ENCODE measurements around the gene GPX1.
"Not testable (repeated sequence)": the region's sequence is repeated elsewhere in the genome, so short reads cannot be mapped to it uniquely, and the experiment has no call there.

The GPX1 gene

DNA sequence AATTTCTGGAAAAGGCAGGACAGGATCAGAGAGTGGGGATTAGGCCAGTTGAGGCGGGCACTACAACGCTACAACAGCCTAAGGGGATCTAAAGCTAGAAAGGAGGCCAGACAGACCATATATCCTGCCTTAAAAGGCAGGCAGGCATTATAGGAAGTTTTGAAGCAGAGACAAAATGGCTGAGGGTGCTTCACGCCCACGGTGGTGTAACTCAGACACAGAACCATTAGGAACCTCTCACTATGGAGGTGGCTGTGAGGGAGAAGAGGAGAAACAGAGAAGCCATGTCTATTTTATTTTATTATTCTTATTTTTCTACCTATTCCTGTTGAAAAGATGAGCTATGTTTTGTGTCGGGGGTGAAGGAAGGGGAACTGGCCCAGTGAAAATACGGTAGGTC, 16.2 kb downstream of the GPX1 start:
- H3K4me3 ChIP-seq (ENCODE audit: low read length in 2 of 2), result no peak overlapping the region
- no peaks in the 10 kb centered on the region for H3K9me3 ChIP-seq (ENCODE audit: control insufficient read depth in 2 of 2, low read length in 2 of 2)
- H3K4me1 ChIP-seq (ENCODE audit: control insufficient read depth in 2 of 2, insufficient read depth in 2 of 2, low read length in 2 of 2), result peaks cover 15 to 21% of the 10 kb centered on the region in 2 donors
- H3K27ac ChIP-seq (ENCODE audit: low read depth in 2 of 2, low read length in 2 of 2), result peak overlapping the region; percentile 10 to 38
- no peaks in the 10 kb centered on the region for H3K36me3 ChIP-seq (ENCODE audit: control insufficient read depth in 2 of 2, insufficient read depth in 2 of 2, low read length in 2 of 2)
- no peak overlapping the region for H3K9ac ChIP-seq (ENCODE audit: low read depth in 1 of 2, low read length in 2 of 2)
- H3K27me3 ChIP-seq (ENCODE audit: control insufficient read depth in 2 of 2, insufficient read depth in 2 of 2, low read length in 2 of 2), result no peaks in the 10 kb centered on the region

DNA sequence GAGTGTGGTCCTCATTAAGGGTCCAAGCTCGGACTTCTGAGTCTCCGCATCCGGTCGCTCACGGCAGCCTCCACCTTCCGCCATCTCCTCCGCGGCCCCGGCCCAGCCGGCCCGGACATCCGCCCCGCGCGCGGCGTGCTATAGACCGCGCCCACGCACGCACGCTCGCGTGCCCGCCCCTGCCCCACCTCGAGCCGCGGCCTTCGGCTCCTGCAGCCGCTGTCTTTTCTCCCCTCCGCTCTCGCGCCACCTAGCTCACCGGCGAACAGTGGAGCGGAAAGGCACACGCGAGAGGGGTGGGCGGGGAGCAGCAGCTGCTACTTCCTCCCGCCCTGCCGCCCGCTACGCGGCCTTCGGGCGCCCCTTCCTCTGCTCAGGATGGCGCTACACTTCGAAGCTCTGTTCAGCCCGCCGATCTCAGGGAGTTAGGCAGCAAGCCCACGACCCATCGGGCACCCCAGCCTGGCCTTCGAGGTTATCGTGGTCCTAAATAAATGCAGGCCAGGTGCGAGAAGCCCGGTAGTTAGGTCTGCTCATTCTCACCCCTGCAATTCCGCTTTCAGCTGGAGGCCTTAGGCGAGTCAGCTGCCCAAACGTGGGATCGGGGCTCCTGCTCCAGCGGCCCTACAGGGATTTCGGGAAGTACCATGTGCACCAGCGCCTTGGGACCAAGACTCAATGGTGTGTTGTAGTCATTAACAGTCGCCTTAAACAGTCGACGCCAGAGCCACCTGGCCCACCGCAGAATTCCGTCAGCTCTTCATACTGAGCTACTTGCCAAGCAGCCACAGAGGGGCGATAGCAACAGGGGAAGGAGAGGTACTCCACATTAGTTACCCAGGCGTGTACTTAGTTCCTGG, 18.0 kb downstream of the GPX1 start, which contains the start of gene USP4:
USP4 (minus strand) TSS at position 113 of the 860 bp plus-strand sequence; CDS start at position 84, 29 bp downstream.
- H3K27me3 ChIP-seq (ENCODE audit: control insufficient read depth in 2 of 2, insufficient read depth in 2 of 2, low read length in 2 of 2), result no peaks in the 10 kb centered on the region
- H3K9ac ChIP-seq (ENCODE audit: low read depth in 1 of 2, low read length in 2 of 2), result peak within 1 kb of the TSS; percentile 83 to 92
- peaks cover 4 to 7% of the 10 kb centered on the region in 2 donors for H3K36me3 ChIP-seq (ENCODE audit: control insufficient read depth in 2 of 2, insufficient read depth in 2 of 2, low read length in 2 of 2)
- H3K4me1 ChIP-seq (ENCODE audit: control insufficient read depth in 2 of 2, insufficient read depth in 2 of 2, low read length in 2 of 2), result peaks cover 15 to 19% of the 10 kb centered on the region in 2 donors
- peak within 1 kb of the TSS; percentile 81 to 82 for H3K4me3 ChIP-seq (ENCODE audit: low read length in 2 of 2)
- H3K9me3 ChIP-seq (ENCODE audit: control insufficient read depth in 2 of 2, low read length in 2 of 2), result no peaks in the 10 kb centered on the region
- H3K27ac ChIP-seq (ENCODE audit: low read depth in 2 of 2, low read length in 2 of 2), result peak within 1 kb of the TSS; percentile 96 to 98

DNA sequence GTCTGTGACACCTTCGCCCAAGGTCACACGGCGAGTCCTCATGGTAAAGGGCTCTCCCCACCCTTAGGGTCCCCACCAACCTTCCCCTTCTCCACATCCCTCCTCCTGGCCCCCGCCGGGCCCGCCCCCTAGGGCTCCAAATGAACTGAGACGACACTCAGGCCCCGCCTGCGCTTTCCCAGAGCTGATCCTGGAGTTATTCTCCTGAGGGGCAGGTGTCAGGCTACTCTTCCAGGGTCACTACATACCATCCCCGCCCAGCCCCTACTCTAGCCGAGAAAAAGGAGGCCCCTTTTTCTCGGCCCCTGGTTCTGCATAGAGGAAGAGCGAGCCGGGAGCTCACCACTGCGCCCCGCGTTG, 18.6 kb downstream of the GPX1 start:
- peaks cover 10 to 12% of the 10 kb centered on the region in 2 donors for H3K36me3 ChIP-seq (ENCODE audit: control insufficient read depth in 2 of 2, insufficient read depth in 2 of 2, low read length in 2 of 2)
- no peaks in the 10 kb centered on the region for H3K9me3 ChIP-seq (ENCODE audit: control insufficient read depth in 2 of 2, low read length in 2 of 2)
- H3K4me3 ChIP-seq (ENCODE audit: low read length in 2 of 2), result peak overlapping the region; percentile 81 to 82
- peak overlapping the region; percentile 96 to 98 for H3K27ac ChIP-seq (ENCODE audit: low read depth in 2 of 2, low read length in 2 of 2)
- peak overlapping the region; percentile 83 to 92 for H3K9ac ChIP-seq (ENCODE audit: low read depth in 1 of 2, low read length in 2 of 2)
- peaks cover 15 to 18% of the 10 kb centered on the region in 2 donors for H3K4me1 ChIP-seq (ENCODE audit: control insufficient read depth in 2 of 2, insufficient read depth in 2 of 2, low read length in 2 of 2)
- H3K27me3 ChIP-seq (ENCODE audit: control insufficient read depth in 2 of 2, insufficient read depth in 2 of 2, low read length in 2 of 2), result no peaks in the 10 kb centered on the region

DNA sequence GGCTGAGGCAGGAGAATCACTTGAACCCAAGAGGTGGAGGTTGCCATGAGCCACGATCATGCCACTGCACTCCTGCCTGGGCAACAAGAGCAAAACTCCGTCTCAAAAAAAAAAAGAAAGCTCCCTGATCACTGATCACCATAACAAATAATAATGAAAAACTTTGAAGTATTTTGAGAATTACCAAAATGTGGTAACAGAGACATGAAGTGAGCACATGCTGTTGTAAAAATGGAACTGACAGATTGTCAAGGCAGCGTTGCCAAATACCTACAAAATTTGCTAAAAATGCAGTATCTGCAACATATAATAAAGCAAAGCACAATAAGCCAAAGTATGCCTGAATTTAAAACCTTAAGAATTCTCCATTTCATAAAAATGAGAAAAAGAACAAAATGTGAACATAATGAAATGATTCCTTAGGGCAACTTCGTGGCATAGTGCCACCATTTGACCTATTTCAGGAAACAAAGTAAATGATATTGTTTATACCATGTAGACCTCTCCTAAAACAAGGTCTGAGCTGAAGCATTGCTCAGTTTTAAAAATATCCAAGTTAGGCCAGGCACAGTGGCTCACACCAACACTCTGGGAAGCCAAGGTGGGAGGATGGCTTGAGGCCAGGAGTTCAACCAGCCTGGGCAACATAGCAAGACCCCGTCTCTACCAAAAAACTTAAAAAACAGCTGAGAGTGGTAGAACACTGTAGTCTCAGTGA, 24.1 kb downstream of the GPX1 start:
- H3K9me3 ChIP-seq (ENCODE audit: control insufficient read depth in 2 of 2, low read length in 2 of 2), result no peaks in the 10 kb centered on the region
- H3K9ac ChIP-seq (ENCODE audit: low read depth in 1 of 2, low read length in 2 of 2), result no peak overlapping the region
- H3K27ac ChIP-seq (ENCODE audit: low read depth in 2 of 2, low read length in 2 of 2), result no peak overlapping the region
- peaks cover 32 to 48% of the 10 kb centered on the region in 2 donors for H3K36me3 ChIP-seq (ENCODE audit: control insufficient read depth in 2 of 2, insufficient read depth in 2 of 2, low read length in 2 of 2)
- no peak overlapping the region for H3K4me3 ChIP-seq (ENCODE audit: low read length in 2 of 2)
- H3K4me1 ChIP-seq (ENCODE audit: control insufficient read depth in 2 of 2, insufficient read depth in 2 of 2, low read length in 2 of 2), result peaks cover 1 to 2% of the 10 kb centered on the region in 2 donors
- H3K27me3 ChIP-seq (ENCODE audit: control insufficient read depth in 2 of 2, insufficient read depth in 2 of 2, low read length in 2 of 2), result no peaks in the 10 kb centered on the region

DNA sequence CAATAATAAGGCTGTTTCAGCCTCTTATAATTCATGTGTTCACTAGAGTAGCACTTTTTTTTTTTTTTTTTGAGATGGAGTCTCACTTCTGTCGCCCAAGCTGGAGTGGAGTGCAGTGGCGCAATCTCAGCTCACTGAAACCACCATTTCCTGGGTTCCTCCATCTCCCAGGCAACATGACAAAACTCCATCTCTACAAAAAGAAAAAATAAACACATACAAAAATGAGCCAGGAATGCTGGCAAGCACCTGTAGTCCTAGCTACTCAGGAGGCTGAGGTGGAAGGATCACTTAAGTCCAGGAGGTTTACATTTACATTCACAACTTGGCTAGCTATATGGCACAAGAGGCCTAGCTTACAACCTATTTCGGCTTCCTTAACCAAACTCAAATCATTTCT, 25.1 kb downstream of the GPX1 start:
- Histone ChIP-seq H3K27me3 (ENCODE audit: control insufficient read depth in 2 of 2, insufficient read depth in 2 of 2, low read length in 2 of 2) (no peaks in the 10 kb centered on the region), H3K4me1 (ENCODE audit: control insufficient read depth in 2 of 2, insufficient read depth in 2 of 2, low read length in 2 of 2) (no peaks in the 10 kb centered on the region), H3K9me3 (ENCODE audit: control insufficient read depth in 2 of 2, low read length in 2 of 2) (no peaks in the 10 kb centered on the region), H3K27ac (ENCODE audit: low read depth in 2 of 2, low read length in 2 of 2) (no peak overlapping the region), H3K36me3 (ENCODE audit: control insufficient read depth in 2 of 2, insufficient read depth in 2 of 2, low read length in 2 of 2) (peaks cover 32 to 51% of the 10 kb centered on the region in 2 donors), H3K4me3 (ENCODE audit: low read length in 2 of 2) (no peak overlapping the region), H3K9ac (ENCODE audit: low read depth in 1 of 2, low read length in 2 of 2) (no peak overlapping the region)

DNA sequence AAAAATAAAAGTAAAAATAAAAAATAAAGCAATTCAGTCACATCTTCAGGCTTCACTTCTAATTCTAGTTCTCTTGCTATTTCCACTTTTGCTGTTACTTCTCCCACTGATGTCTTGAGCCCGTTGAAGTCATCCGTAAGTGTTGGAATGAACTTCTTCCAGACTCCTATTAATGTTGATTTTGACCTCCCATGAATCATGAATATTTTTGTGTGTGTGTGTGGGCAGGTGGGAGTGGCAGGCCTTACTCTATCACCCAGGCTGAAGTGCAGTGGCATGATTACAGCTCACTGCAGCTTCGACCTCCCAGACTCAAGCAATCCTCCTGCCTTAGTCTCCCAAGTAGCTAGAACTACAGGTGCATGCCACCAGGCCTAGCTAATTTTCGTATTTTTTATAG, 29.0 kb downstream of the GPX1 start:
- H3K36me3 ChIP-seq (ENCODE audit: control insufficient read depth in 2 of 2, insufficient read depth in 2 of 2, low read length in 2 of 2), result peaks cover 38 to 68% of the 10 kb centered on the region in 2 donors
- no peak overlapping the region for H3K4me3 ChIP-seq (ENCODE audit: low read length in 2 of 2)
- H3K4me1 ChIP-seq (ENCODE audit: control insufficient read depth in 2 of 2, insufficient read depth in 2 of 2, low read length in 2 of 2), result no peaks in the 10 kb centered on the region
- no peak overlapping the region for H3K9ac ChIP-seq (ENCODE audit: low read depth in 1 of 2, low read length in 2 of 2)
- H3K27me3 ChIP-seq (ENCODE audit: control insufficient read depth in 2 of 2, insufficient read depth in 2 of 2, low read length in 2 of 2), result no peaks in the 10 kb centered on the region
- no peak overlapping the region for H3K27ac ChIP-seq (ENCODE audit: low read depth in 2 of 2, low read length in 2 of 2)
- H3K9me3 ChIP-seq (ENCODE audit: control insufficient read depth in 2 of 2, low read length in 2 of 2), result no peaks in the 10 kb centered on the region

DNA sequence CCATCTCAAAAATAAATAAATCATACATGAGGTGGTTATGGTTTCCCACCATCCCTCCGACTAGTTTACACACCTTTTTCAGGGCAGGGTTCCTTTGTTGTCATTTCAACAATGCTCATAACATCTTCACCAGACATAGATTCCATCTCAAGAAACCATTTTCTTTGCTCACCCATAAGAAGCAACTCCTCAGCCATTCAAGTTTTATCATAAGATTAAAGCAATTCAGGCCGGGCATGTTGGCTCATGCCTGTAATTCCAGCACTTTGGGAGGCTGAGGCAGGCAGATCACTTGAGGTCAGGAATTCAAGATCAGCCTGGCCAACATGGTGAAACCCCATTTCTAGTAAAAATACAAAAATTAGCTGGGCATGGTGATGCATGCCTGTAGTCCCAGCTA, 29.8 kb downstream of the GPX1 start:
- not testable (repeated sequence) for H3K4me3 ChIP-seq (ENCODE audit: low read length in 2 of 2); H3K9me3 ChIP-seq (ENCODE audit: control insufficient read depth in 2 of 2, low read length in 2 of 2); H3K27ac ChIP-seq (ENCODE audit: low read depth in 2 of 2, low read length in 2 of 2); H3K27me3 ChIP-seq (ENCODE audit: control insufficient read depth in 2 of 2, insufficient read depth in 2 of 2, low read length in 2 of 2); H3K9ac ChIP-seq (ENCODE audit: low read depth in 1 of 2, low read length in 2 of 2); H3K4me1 ChIP-seq (ENCODE audit: control insufficient read depth in 2 of 2, insufficient read depth in 2 of 2, low read length in 2 of 2)
- peaks cover 39 to 70% of the 10 kb centered on the region in 2 donors for H3K36me3 ChIP-seq (ENCODE audit: control insufficient read depth in 2 of 2, insufficient read depth in 2 of 2, low read length in 2 of 2)

DNA sequence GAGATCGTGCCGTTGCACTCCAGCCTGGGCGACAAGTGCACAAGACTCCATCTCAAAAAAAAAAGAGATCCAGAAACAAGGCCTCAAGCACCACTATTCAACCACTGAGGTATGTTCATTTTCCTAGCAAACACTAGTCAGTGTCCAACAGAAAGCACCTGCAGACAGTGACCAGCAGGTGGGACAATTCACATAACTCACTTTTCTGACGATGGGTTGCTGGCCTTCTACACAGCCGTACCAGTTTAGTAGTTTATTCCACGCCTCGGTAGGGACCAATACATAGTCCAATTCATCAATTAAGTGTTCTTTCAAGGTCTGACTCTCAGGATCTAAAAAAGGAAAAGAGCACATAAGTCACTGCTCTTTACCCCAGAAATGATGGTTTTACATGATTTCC, 30.7 kb downstream of the GPX1 start:
- no peak overlapping the region for H3K4me3 ChIP-seq (ENCODE audit: low read length in 2 of 2)
- no peaks in the 10 kb centered on the region for H3K4me1 ChIP-seq (ENCODE audit: control insufficient read depth in 2 of 2, insufficient read depth in 2 of 2, low read length in 2 of 2)
- H3K36me3 ChIP-seq (ENCODE audit: control insufficient read depth in 2 of 2, insufficient read depth in 2 of 2, low read length in 2 of 2), result peaks cover 39 to 69% of the 10 kb centered on the region in 2 donors
- H3K27me3 ChIP-seq (ENCODE audit: control insufficient read depth in 2 of 2, insufficient read depth in 2 of 2, low read length in 2 of 2), result no peaks in the 10 kb centered on the region
- H3K27ac ChIP-seq (ENCODE audit: low read depth in 2 of 2, low read length in 2 of 2), result no peak overlapping the region
- no peaks in the 10 kb centered on the region for H3K9me3 ChIP-seq (ENCODE audit: control insufficient read depth in 2 of 2, low read length in 2 of 2)
- H3K9ac ChIP-seq (ENCODE audit: low read depth in 1 of 2, low read length in 2 of 2), result no peak overlapping the region

DNA sequence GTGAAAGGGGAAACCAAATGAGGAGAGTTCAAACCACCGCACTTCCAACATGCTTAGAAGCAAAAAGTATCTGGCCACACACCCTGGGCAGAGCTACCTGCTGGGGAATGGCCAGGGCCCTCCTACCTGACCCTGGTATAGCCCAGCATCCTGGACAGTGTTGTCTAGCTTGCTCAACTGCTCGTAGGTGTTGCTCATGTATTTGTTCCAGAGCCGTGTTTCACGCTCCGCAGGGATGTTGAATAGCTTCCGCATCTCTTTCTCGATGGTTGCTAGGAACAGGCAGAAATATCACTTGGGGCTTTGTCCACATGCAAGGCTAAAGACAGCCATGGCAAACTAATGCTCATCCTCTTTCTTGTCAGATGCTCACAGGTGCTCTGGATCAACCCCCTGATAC, 33.4 kb downstream of the GPX1 start:
- H3K4me3 ChIP-seq (ENCODE audit: low read length in 2 of 2), result no peak overlapping the region

More for the DNA sequence above, 33.4 kb downstream of the GPX1 start:
- Histone ChIP-seq H3K36me3 (ENCODE audit: control insufficient read depth in 2 of 2, insufficient read depth in 2 of 2, low read length in 2 of 2) (peaks cover 51 to 67% of the 10 kb centered on the region in 2 donors), H3K27ac (ENCODE audit: low read depth in 2 of 2, low read length in 2 of 2) (no peak overlapping the region), H3K9me3 (ENCODE audit: control insufficient read depth in 2 of 2, low read length in 2 of 2) (no peaks in the 10 kb centered on the region), H3K27me3 (ENCODE audit: control insufficient read depth in 2 of 2, insufficient read depth in 2 of 2, low read length in 2 of 2) (no peaks in the 10 kb centered on the region), H3K9ac (ENCODE audit: low read depth in 1 of 2, low read length in 2 of 2) (no peak overlapping the region), H3K4me1 (ENCODE audit: control insufficient read depth in 2 of 2, insufficient read depth in 2 of 2, low read length in 2 of 2) (no peaks in the 10 kb centered on the region)
